Bronchial epithelial cell (primary cell): ENCODE data around the gene DDX47. TPM values are rescaled to one million over a fixed set of nuclear protein-coding genes. Genes with fewer than 3 reads are reported as not detected.
"Not testable (repeated sequence)": the region's sequence is repeated elsewhere in the genome, so short reads cannot be mapped to it uniquely, and the experiment has no call there.

Source experiments
- DNase-seq: peaks from one replicate; pipeline ENCODE4 v3.0.0-alpha.2; 2010; ENCODE audit warnings: low read depth
- FAIRE-seq: peaks from 2 replicates; lab custom pipeline; 2011; peaks lifted over from hg19 to GRCh38; lab: Jason Lieb, UNC
- H3K27me3 ChIP-seq: 2 replicates; pipeline ENCODE4 v1.5.1; 2011; ENCODE audit warnings: low read length; ENCODE audit not compliant: control insufficient read depth, insufficient read depth
- H3K36me3 ChIP-seq: 2 replicates; pipeline ENCODE4 v1.5.1; 2011; ENCODE audit warnings: low read length; ENCODE audit not compliant: control insufficient read depth, insufficient read depth
- H3K4me3 ChIP-seq: 2 replicates; pipeline ENCODE4 v1.5.1; 2011; ENCODE audit warnings: mild to moderate bottlenecking, low read depth, low read length, control low read depth
- total RNA-seq: library from RNA; depleted of rRNA; stranded (reverse); fragments of >200 nt; gene quantifications from 2 replicates; pipeline ENCODE4 v1.2.1, GENCODE V29; 2014
- TF ChIP-seq, protein P1 (sequence below): IDR thresholded peaks from 2 replicates; pipeline ENCODE4 v1.5.1; 2011; ENCODE audit warnings: mild to moderate bottlenecking, moderate library complexity, low read length, control low read depth, inconsistent platforms; ENCODE audit not compliant: insufficient read depth, severe bottlenecking

Gene DDX47
- total RNA-seq, 1 donor from 2014 or later = 56.9 TPM

DNA sequence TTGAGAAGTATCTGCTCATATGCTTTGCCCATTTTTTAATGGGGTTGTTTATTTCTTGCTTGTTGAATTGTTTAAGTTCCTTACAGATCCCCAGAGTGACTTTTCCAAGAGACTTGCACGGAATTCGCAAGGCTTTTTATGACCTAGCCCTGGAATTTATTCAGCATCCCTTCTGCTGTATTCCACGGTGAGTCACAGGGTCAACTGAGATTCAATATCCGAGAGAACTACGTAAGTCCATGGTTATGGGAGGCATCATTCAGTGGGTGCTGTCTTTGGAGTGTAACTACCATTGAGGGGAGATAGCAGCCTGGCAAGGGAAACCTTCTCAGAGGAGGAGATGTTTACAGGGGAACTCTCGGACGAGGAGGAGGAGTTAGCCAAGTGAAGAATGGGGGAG is 57.3 kb downstream of the DDX47 start:
- TF ChIP-seq, protein P1, sequence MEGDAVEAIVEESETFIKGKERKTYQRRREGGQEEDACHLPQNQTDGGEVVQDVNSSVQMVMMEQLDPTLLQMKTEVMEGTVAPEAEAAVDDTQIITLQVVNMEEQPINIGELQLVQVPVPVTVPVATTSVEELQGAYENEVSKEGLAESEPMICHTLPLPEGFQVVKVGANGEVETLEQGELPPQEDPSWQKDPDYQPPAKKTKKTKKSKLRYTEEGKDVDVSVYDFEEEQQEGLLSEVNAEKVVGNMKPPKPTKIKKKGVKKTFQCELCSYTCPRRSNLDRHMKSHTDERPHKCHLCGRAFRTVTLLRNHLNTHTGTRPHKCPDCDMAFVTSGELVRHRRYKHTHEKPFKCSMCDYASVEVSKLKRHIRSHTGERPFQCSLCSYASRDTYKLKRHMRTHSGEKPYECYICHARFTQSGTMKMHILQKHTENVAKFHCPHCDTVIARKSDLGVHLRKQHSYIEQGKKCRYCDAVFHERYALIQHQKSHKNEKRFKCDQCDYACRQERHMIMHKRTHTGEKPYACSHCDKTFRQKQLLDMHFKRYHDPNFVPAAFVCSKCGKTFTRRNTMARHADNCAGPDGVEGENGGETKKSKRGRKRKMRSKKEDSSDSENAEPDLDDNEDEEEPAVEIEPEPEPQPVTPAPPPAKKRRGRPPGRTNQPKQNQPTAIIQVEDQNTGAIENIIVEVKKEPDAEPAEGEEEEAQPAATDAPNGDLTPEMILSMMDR = no peak
- no peaks in the 10 kb centered on the region for H3K36me3 ChIP-seq
- FAIRE-seq = no peak

DNA sequence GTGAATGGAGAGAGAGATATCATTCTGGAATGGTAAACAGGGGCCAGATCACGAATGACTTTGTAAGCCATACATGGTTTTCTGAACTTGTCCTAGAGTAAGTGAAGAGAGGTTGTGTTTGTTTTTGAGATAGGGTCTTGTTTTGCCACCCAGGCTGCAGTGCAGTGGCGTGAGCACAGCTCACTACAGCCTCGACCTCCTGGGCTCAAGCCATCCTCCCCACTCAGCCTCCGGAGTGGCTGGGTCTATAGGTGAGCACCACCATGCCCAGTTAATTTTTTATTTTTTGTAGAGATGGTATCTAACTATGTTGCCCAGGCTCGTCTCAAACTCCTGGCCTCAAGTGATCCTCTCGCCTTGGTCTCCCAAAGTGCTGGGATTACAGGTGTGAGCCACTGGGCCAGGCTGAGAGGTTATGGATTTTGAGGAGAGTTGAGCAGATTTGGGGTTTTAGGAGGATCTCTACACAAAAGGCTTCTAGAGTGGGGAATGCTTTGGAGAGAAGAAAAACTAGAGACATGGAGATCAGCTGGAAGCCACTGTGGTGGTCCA is 58.5 kb downstream of the DDX47 start:
- FAIRE-seq = no peak
- no peaks in the 10 kb centered on the region for H3K27me3 ChIP-seq
- H3K4me3 ChIP-seq = no peak overlapping the region
- DNase-seq = no peak
- H3K36me3 ChIP-seq = no peaks in the 10 kb centered on the region
- TF ChIP-seq, protein P1 = no peak

More for the DNA sequence above, 57.3 kb downstream of the DDX47 start:
- Histone ChIP-seq H3K27me3 (no peaks in the 10 kb centered on the region), H3K4me3 (no peak overlapping the region)
- peak; percentile 92 for DNase-seq

DNA sequence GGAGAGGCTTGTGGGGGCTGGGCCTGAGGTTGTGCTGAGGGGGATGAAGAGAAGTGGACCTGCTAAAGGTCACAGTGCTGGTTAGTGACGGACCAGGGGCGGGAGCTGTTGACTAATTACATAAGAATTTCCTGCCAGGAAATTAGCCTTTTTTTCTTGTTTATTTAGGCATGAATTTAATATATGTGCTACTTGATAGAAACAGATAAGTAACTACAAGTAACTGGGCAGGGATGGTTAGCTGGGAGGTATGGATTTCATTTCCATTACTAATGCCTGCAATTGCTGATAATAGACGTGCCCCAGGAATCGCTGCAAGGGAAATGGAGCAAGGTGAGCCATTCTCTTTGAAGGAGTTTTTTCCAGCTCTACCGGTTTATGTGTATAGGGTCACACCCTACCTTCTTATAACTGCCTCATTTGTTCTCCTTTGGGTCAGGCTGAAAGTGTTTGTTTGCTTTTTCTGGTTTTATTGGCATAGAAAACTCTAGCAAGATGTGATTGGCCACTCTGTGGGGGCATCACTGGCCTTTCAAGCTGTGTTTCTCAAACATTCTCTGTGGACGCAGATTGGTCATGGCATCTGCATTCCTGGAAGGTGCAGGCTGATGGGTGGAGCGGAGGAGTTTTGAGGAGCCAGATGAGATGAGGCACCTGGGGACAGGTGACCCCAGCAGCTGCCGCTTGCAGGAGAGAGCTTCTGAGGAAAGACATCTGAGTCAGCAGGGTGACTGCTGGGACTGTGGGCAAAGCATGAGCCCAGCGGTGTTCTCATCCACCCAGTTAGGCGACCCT is 59.2 kb downstream of the DDX47 start:
- H3K27me3 ChIP-seq = no peaks in the 10 kb centered on the region
- no peak overlapping the region for H3K4me3 ChIP-seq
- DNase-seq (peak; percentile 99), FAIRE-seq (peak; percentile 94)
- no peaks in the 10 kb centered on the region for H3K36me3 ChIP-seq
- TF ChIP-seq, protein P1 = no peak

DNA sequence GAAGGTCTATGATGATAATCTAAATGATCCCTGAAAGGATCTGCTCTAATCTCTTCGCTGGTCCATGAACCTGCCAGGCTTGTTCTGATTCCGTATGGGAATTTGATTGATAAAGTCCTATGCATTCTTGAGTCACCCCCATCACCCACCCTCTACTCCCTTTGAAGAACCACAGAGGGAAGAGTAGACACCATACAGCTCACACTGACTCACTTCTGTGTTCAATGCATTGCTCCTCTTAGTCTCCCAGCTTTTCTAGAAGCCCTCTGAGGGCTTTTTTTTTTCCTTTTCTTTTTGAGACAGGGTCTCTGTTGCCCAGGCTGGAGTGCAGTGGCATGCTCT is 59.8 kb downstream of the DDX47 start:
- no peak for FAIRE-seq
- peak; percentile 94 for DNase-seq
- TF ChIP-seq, protein P1 = no peak
- Histone ChIP-seq H3K4me3 (no peak overlapping the region), H3K27me3 (no peaks in the 10 kb centered on the region), H3K36me3 (no peaks in the 10 kb centered on the region)

DNA sequence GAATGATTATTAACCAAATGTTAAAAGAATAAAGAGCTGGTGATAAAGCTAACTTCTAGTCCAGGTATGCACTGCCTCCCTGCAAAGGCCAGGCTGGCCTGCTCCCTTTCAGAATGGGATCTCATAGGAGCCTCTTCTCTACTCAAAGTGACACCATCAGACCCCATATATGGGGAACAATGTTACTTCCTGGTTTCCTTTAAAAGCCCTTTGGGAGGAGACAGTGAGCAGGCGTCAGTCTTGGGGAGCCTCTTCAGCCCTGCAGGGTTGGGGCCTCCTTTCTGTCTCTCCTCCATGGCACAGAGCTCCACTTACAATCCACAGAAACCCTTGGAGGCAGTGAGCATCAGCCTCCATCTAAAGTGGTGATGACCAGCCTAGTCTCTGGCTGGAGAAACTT is 60.9 kb downstream of the DDX47 start:
- FAIRE-seq = no peak

DNA sequence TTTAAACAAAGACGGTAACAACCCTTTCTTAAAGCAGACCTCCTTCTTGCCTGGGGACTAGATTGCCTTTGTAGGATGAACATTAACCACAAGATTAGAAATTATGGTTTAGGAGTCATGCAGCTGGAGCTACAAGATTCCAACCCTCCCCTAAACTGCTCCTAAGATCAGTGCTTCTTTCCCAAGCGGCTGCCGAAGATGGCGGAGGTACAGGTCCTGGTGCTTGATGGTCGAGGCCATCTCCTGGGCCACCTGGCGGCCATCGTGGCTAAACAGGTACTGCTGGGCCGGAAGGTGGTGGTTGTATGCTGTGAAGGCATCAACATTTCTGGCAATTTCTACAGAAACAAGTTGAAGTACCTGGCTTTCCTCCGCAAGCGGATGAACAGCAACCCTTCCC is 62.2 kb downstream of the DDX47 start:
- H3K4me3 ChIP-seq, H3K36me3 ChIP-seq, DNase-seq, FAIRE-seq, H3K27me3 ChIP-seq: not testable (repeated sequence)

More for the DNA sequence above, 60.9 kb downstream of the DDX47 start:
- Histone ChIP-seq H3K27me3 (no peaks in the 10 kb centered on the region), H3K4me3 (no peak overlapping the region), H3K36me3 (no peaks in the 10 kb centered on the region)
- no peak for DNase-seq
- TF ChIP-seq, protein P1 = no peak
